NCI-H2196 (cell line): ENCODE data around the gene DIRAS1.
"Not testable (repeated sequence)": the region's sequence is repeated elsewhere in the genome, so short reads cannot be mapped to it uniquely, and the experiment has no call there.

Experiments used
- DNase-seq: peaks from one replicate; lab custom pipeline; 2025; ENCODE audit not compliant: unreplicated experiment; lab: John Stamatoyannopoulos, UW

DIRAS1 gene

DNA sequence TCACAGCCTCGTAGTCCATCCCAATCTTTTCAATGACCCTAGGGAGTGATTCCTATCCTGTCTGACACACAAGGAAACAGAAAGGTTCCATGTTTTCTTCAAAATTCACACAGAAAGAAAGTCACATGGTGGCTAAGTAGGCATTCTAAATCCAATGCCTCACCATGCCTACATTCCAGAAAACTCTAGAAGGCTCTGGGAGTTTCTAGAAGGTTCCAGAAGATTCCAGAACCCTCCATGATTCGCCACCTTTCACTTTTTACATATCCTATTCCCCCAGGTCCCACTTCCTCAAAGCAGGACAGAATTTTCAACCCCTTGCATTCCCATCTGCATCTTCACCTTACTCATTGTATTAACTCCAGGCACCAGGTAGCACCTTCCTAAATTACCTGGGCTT lies 41.7 kb downstream of the DIRAS1 start:
- DNase-seq: no peak

DNA sequence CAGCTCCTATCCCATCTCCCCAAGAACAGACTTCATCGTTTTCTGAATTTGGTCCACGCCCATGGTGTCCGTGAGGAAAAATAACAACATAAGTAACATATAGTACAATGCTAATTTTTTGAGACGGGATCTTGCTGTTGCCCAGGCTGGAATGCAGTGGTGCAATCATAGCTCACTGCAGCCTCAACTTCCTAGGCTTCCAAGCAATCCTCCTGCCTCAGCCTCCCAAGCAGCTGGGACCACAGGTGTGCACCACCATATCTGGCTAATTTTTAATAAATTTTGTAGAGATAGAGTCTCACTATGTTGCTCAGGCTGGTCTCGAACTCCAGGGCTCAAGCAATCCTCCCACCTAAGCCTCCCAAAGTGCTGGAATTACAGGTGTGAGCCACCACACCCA lies 42.2 kb downstream of the DIRAS1 start:
- DNase-seq: not testable (repeated sequence)

DNA sequence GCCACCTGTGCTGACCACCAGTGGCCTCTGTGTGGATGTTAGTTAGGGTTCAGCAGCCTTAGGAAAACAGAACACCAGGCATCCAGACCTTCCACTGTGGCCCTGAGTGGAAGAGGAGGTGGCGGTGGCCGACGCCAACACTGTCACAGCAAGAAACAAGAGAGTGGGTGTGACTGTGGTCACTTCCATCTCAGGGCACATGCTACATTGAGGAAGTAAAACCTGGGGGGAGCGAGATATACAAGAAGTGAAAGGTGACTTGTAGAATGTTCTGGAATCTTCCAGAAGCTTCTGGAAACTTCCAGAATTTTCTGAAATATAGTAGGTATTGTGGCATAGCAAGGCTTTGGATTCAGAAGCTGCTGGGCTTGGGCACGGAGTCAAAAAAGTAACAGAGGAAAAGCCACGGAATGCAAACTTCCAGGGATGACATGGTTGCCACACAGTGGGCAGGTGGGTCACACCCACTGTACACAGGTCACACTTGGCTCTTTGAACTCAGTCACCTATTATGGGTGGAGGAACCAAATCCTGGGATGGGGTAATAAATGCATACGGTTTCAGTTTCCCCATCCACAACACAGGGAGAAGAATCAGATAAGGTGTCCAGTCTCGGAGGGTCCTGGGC lies 43.0 kb downstream of the DIRAS1 start:
- DNase-seq: no peak

DNA sequence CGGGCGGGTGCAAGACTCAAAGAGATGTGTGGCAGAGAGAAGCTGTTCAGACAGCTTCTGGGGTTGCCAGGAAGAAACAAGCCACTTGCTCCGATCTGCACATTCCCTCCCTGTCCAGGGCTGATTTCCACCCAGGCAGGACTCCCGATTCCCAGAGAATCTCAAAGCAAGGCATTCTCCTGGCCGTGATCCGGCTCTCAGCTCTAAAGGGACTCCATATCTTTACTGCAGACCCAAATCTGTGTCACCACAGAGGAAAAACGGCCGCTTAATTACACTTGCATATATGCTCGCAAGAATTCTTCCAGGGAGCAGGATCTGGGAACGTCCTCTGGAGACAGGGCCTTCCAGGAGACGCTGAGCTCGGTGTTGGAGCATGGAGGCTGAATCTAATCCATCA lies 44.3 kb downstream of the DIRAS1 start:
- DNase-seq: no peak

DNA sequence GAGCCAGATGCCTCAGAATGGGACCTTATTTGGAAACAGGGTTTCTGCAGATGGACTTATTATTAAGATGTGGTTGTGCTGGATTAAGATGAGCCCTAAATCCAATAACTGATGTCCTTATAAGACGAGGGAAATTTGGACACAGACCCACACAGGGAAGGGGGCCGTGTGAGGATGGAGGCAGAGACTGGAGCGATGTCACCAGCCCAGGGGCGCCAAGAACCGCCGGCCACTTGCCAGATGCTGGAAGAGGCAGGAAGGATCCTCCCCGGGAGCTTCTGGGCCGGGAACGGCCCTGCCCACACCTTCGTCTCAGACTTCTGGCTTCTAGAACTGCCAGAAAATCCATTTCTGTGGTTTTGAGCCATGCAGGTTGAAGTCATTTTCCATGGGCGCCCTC lies 45.3 kb downstream of the DIRAS1 start:
- no peak for DNase-seq

DNA sequence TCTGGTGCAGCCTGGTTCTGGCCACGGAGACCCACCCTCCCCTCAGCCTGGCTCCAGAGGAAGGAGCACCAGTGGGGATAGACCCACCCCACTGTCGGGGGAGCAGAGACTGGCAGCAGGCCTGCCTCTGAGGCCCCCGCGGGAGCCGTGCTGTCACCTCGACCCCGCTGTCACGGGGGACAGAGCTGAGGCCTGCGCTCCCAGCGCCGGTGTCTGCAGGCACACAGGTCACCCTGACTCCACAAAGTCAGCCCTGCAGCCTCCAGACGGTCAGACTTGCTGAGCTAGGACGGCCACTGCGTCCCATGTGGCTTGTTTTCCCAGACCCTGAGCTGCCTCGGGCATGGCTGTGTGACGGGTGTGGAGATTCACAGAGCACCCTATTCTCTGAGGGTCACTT lies 51.0 kb downstream of the DIRAS1 start:
- DNase-seq: no peak

DNA sequence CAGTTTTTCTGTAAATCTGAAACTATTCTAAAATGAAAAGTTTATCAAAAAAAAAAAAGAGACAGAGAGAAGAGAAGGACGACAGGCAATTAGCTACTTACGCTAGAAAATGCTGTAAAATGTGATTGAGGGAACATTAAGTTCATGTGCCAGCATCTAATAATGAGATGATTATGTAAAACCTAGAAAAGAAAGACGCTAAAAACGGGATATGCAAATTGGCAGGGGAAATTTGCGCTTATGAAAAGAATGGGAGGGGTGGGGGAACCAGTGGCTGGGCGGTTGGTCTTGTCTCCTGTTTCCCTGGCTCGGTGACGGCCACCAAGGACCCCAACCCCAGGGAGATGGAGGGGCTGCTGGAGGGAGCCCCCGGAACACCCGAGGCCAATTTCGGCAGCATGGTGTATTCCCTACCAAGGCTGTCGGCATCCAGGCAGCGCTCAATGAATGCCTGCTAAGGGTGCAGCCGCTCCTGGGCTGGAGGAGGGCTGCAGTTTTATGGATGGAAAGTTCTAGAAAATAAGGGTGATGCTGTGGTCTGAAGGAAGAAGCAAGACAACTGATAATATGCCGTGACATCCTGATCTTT lies 52.9 kb downstream of the DIRAS1 start:
- no peak for DNase-seq

DNA sequence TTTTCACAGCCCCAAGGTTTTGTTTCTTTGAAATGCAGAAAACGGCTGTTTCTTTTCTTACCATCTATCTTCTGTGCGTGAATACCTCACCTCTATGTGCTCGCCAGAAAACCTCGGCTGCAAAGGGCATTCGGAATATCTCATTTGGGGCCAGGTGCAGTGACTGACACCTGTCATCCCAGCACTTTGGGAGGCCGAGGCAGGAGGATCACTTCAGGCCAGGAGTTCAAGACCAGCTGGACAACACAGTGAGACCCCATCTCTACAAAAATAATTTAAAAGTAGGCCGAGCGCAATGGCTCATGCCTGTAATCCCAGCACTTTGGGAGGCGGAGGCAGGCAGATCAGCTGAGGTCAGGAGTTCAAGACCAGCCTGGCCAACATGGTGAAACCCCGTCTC lies 53.8 kb downstream of the DIRAS1 start:
- not testable (repeated sequence) for DNase-seq

DNA sequence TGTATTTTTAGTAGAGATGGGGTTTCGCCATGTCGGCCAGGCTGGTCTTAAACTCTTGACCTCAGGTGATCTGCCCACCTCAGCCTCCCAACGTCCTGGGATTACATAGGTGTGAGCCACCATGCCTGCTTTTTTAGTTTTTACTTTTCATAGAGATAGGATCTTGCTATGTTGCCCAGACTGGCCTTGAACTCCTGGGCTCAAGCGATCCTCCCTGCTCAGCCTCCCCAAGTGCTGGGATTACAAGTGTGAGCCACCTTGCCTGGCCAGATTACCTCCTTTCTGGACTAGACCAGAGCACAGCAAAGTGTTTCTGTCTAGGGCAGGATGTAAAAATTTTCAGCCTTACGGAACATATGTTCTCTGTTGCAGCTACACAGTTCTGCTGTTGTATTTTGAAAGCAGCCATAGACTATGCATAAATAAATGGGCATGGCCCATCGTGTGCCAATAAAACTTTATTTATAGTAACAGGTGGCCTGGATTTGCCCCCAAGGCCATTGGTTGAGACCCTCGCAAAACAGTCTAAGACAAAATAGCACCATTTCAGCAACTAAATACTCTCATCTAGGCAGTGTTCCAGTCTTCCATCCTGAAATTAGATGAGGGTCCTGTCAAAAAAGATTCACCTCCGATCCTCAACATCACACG lies 54.7 kb downstream of the DIRAS1 start:
- no peak for DNase-seq

DNA sequence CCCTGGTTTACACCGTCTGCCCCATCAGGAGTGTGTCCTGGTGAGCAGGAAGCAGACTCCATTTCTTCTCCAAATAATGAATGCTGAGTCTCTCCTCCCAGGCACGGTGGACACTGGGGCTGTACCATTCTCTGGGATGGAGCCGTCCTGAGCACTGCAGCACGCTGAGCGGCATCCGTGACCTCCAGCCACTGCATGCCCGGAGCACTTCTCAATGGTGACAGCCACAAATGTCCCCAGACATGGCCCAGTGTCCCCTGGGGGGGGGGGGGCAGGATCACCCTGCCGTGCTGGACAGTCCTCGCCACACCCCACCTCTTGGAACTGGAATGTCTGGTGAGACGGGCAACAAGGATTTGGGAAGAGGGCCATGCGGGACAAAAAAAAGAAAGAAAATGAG lies 56.1 kb downstream of the DIRAS1 start:
- no peak for DNase-seq
